GM21447 (cell line): ENCODE data around the gene CARS2.
"Not testable (repeated sequence)": the region's sequence is repeated elsewhere in the genome, so short reads cannot be mapped to it uniquely, and the experiment has no call there.

ENCODE experiments used
- ATAC-seq: cut with Tn5 transposase; IDR thresholded peaks from one replicate; pipeline ENCODE4 v1.9.1; 2021; ENCODE audit not compliant: unreplicated experiment

CARS2 gene

DNA sequence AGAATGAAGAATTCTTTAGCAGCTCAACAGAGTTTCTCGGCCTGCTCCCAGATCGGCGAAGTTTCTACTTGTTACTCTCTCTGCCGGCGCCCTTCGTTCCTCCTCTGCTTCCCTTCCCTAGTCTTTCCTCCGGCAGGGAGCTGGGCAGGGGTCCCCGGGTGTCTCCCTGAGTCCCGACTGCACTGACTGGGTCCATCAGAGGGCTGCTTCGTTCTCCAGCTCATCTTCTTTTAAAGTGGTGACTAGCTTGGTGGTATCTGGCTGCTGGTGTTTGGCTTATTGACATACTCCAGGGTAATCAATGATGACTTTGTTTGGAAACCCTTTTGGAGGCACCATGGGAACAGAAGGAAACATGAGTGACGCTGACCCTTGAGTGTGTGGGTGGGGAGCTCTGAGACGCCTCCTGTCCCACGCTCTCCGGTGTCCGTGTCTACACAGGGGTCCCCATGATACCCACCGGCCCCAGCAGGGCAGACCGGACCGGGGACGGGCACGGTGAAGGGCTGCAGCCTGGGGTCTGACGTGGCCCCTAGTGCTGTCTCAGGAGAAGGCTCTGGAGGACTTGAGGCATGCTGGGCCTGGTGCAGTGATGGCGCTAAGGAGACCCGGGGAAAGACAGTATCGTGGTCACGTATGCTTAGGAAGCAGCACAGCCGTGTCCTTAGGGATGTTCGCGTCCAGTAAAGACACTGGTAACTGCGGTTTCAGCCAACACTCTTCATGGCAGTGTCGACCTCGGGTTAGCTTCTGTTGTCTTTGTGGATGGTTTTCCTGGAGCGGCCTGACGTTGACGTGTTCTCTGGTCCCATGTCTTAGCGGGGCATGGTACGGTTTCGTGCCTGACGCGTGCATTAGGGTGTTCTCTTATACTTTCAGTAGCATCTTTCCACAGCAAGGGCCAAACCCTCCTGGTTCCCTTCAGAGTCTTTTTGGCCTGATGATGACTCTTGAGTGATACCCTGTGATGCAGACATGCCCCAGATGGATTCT lies 66.8 kb downstream of the CARS2 start:
- no peak for ATAC-seq

GRCh38 chr13:110638257-110638656 lies 67.7 kb downstream of the CARS2 start:
- ATAC-seq, result no peak

GRCh38 chr13:110637747-110638146 lies 68.2 kb downstream of the CARS2 start:
- ATAC-seq, result no peak

- no peak for ATAC-seq
Observed at GRCh38 chr13:110637275-110637674, 68.6 kb downstream of the CARS2 start.

GRCh38 chr13:110636701-110637201 lies 69.2 kb downstream of the CARS2 start:
- ATAC-seq, result no peak

DNA sequence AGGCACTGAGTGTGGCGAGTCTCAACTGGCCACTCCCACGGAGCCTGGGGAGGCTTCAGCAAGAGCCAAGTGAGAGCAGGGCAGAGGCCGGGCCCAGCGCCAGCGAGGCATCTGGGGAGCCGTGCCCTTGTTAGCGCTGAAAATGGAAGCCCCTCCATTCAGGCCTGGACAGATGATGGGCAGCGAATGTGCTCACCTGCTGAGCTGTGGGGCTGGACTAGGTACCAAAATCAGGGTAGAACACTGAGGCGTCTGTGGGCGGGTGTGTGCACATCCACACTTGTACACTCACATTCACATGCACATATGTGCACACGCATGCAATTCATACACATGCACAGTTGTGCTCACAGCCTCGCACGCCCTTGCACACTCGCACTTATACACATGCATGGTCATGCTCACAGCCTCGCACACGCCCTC lies 69.9 kb downstream of the CARS2 start:
- no peak for ATAC-seq

GRCh38 chr13:110635405-110636002 lies 70.4 kb downstream of the CARS2 start:
- no peak for ATAC-seq

DNA sequence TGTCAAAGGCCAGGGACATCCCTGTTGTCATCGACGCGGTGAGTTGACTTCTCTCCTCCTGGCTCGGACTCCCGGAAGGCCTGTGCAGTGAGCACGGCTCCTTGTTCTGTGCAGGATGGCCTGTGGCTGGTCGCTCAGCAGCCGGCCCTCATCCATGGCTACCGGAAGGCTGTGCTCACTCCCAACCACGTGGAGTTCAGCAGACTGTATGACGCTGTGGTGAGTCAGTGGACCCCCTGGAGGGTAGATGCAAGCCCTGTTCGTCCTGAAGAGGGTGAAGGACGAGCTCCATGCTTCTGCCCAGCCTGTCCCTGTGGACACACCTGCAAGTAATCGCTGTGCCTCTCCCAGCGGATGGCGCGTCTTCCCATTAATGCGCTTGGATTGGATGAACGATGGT lies 71.4 kb downstream of the CARS2 start:
- ATAC-seq, result no peak

- no peak for ATAC-seq
Observed at GRCh38 chr13:110633776-110634175, 72.1 kb downstream of the CARS2 start.

DNA sequence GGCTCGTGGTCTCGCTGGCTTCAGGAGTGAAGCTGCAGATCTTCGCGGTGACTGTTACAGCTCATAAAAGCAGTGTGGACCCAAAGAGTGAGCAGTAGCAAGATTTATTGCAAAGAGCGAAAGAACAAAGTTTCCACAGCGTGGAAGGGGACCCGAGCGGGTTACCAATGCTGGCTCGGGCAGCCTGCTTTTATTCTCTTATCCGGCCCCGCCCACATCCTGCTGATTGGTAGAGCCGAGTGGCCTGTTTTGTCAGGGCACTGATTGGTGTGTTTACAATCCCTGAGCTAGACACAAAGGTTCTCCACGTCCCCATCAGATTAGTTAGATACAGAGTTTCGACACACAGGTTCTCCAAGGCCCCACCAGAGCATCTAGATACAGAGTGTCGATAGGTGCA lies 73.7 kb downstream of the CARS2 start:
- ATAC-seq, result not testable (repeated sequence)

DNA sequence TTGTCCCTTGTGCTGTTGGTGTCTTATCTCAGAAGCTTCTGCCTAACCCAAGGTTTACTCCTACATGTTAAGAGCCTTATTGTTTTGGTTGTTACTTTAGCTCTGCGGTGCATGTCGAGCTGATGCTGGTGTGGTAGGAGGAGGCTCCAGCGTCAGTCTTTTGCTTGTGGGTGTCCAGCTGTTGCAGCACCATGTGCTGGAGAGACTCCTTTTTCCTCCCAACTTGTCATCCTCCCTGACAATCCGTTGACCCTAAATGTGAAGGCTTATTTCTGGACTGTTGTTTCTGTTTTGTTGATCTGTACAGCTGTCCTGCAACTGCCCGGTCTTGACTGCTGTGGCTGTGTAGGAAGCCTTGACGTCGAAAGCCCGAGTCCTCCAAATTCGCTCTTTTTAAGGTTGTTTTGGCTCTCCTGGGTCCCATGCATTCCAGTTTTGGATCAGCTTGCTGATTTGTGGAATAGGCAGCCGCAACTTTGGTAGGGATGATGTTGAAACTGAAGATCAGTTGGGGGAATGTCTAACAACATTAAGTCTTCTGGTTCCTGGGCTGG lies 75.3 kb downstream of the CARS2 start:
- ATAC-seq, result no peak

- no peak for ATAC-seq
Observed at GRCh38 chr13:110629735-110630134, 76.2 kb downstream of the CARS2 start.

- ATAC-seq, result no peak
Observed at GRCh38 chr13:110628952-110629701, 76.8 kb downstream of the CARS2 start.

- ATAC-seq, result no peak
Observed at GRCh38 chr13:110628477-110628793, 77.5 kb downstream of the CARS2 start.

GRCh38 chr13:110627761-110628476 lies 78.0 kb downstream of the CARS2 start:
- no peak for ATAC-seq

DNA sequence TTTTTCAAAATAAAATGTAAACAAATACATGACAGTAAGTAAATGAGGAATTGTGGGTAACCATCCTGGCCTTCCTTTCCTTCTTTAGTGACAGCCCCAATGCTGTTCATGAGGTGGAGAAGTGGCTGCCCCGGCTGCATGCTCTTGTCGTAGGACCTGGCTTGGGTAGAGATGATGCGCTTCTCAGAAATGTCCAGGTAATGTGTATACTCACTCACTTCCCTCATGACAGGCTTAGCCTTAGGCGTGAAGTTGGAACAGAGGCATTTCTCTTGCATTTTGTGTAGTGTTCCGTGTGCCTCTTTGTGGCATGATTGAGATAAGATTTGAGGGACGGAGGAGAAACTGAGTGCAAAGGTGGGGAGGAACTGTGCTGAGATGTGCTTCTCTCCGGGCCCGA lies 78.6 kb downstream of the CARS2 start:
- no peak for ATAC-seq

DNA sequence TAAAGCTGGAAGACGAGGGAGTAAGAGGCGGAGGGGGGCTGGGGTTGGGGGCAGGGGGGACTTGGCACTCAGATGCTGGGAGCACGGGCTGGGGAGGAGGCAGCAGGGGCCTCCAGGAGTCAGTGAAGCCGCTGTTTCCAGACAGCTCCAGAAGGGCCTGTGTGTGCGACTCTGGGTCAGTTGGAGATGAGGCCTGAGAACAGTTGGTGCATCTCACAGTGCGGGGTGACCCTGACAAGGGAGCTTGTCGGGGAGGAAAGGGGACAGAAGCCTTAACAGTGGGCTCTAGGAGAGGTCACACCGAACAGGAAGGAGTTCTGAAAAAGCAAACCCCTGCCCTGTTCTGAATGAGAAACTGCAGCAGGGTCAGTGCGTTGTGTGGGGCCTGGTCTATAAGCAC lies 79.4 kb downstream of the CARS2 start:
- no peak for ATAC-seq

DNA sequence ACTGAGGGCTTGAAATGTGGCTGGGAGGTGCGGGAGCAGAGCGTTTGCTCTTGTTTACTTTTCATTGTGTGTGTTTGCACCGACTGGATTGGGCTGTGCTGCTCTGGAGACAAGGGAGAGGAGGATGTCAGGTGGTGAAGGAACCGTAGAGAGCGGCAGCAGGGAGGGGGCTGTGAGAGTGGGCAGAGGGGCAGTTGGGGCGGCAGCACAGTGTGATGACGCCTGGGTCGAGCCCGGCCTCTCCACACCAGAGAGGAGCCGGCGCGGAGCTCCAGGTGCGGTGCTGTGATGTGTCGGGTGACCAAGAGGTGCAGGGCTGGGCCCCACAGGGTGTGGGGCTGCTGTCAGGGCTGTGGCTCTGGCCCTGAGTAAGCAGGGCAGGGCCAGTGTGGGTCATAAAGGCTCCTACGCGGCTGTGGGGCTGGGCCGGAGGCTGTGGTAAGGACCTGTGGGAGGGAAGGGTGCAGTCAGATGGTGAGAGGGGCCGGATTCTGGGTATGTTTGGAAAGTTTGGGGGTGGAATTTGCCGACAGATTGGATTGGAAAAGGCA lies 80.1 kb downstream of the CARS2 start:
- ATAC-seq, result no peak

DNA sequence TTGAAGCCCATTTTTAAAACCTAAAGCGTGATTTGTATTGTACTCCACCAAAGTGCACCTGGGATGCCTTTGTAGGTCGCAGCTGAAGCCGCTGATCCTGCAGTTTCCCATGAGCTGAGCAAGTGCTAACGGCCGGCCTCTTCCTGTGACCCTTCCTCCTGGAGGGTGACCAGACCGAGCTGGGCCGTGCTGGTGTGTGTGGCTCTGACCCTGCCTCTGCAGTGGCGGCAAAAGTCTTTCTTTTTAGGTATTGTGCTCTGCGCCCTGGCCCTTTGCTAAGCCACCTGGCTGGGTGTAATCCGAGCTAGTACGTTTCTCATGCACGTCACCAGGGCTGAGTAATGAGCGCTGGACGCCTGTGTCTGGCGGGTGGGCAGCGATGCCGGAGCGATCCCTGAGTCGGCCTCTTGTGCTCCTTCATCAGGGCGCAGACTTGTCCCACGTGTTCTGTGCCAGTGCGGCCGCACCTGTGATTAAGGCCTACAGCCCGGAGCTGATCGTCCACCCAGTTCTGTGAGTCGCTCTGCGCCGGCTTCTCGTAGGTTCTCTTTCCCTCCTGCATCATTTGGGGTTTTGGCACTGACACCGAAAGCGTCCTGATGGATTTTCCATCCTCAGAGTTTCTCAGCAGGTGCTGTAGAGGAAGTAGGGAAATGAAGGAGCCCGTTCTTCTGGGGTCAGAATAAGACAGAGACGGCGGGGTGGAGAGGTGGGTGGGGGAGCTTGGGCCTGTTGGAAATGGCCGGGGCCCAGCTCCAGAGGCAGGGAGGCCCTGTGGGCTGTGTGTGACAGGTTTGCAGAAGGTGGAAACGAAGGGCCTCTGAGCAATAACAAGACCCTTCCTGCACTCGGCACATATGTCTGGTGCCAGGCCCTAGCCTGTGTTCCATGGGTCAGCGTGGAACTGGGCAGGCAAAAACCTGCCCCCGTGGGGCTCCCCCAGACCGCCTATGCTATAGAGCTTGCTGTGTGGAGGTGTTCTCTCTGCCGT lies 80.9 kb downstream of the CARS2 start:
- no peak for ATAC-seq
